H1 (cell line): ENCODE measurements around the gene SNED1. TPM values are rescaled to one million over a fixed set of nuclear protein-coding genes. Genes with fewer than 3 reads are reported as not detected.

Experiments used
- CTCF ChIA-PET: fragments of 300-600 bp; sonication (Branson Sonifier 250); formaldehyde crosslinking; loops from one replicate; lab custom pipeline; 2021; ENCODE audit not compliant: partially characterized antibody; lab: Charles Lee
- POLR2A ChIA-PET: fragments of 300-600 bp; sonication (Branson Sonifier 250); formaldehyde crosslinking; loops from one replicate; lab custom pipeline; 2021; ENCODE audit warnings: inconsistent platforms; ENCODE audit not compliant: partially characterized antibody; lab: Charles Lee
- DNase-seq, 2 experiments: peaks; one replicate each; pipeline versions ENCODE4 v3.0.0 to v3.0.0-alpha.2; 2010 to 2022; ENCODE audit warnings: low spot score in 2 of 2, low read depth in 1 of 2, mixed read lengths in 1 of 2
- FAIRE-seq: peaks from 2 replicates; lab custom pipeline; 2011; peaks lifted over from hg19 to GRCh38; lab: Jason Lieb, UNC
- H2AFZ ChIP-seq: 2 replicates; pipeline ENCODE4 v1.8.1; 2012; ENCODE audit warnings: low read length, inconsistent platforms
- H2AK5ac ChIP-seq: 2 replicates; pipeline ENCODE4 v1.6.1; 2013; ENCODE audit warnings: low read depth, low read length
- H2BK120ac ChIP-seq: replicated peaks from 2 replicates; pipeline ENCODE3; 2013; ENCODE audit warnings: low read depth, low read length, inconsistent platforms
- H2BK12ac ChIP-seq: 2 replicates; pipeline ENCODE4 v1.6.1; 2013; ENCODE audit warnings: low read depth, low read length
- H2BK15ac ChIP-seq: 2 replicates; pipeline ENCODE4 v1.6.1; 2013; ENCODE audit warnings: low read length
- H2BK20ac ChIP-seq: 2 replicates; pipeline ENCODE4 v1.6.1; 2013; ENCODE audit warnings: low read length
- H2BK5ac ChIP-seq: 2 replicates; pipeline ENCODE4 v1.6.1; 2013; ENCODE audit warnings: low read depth, low read length
- H3K14ac ChIP-seq: 2 replicates; pipeline ENCODE4 v1.6.1; 2013; ENCODE audit warnings: inconsistent platforms; ENCODE audit not compliant: insufficient read length
- H3K18ac ChIP-seq: 2 replicates; pipeline ENCODE4 v1.6.1; 2013; ENCODE audit warnings: low read length; ENCODE audit errors: extremely low read depth
- H3K23ac ChIP-seq: 2 replicates; pipeline ENCODE4 v1.6.1; 2013; ENCODE audit warnings: inconsistent platforms; ENCODE audit not compliant: insufficient read length
- H3K23me2 ChIP-seq: 2 replicates; pipeline ENCODE4 v1.6.1; 2013; ENCODE audit warnings: low read depth, low read length
- H3K27ac ChIP-seq: 2 replicates; pipeline ENCODE4 v1.6.1; 2011; ENCODE audit warnings: low read depth, low read length, inconsistent platforms
- H3K27me3 ChIP-seq, 4 experiments: replicated peaks in 1 of 4; 1 replicate in 1 of 4; 2 replicates in 3 of 4; pipeline versions ENCODE4 v1.6.1 to v1.8.1; 2011 to 2013; ENCODE audit warnings: low read length in 3 of 4, mild to moderate bottlenecking in 3 of 4, inconsistent platforms in 2 of 4, mixed read lengths in 2 of 4, moderate library complexity in 1 of 4; ENCODE audit not compliant: control insufficient read depth in 3 of 4, insufficient read depth in 3 of 4; ENCODE audit errors: extremely low read depth in 1 of 4
- H3K36me3 ChIP-seq, 4 experiments: 2 replicates each; pipeline versions ENCODE4 v1.6.1 to v1.8.1; 2011 to 2013; ENCODE audit warnings: mild to moderate bottlenecking in 4 of 4, low read length in 3 of 4, moderate library complexity in 2 of 4, control low read depth in 1 of 4, inconsistent platforms in 1 of 4; ENCODE audit not compliant: insufficient read depth in 4 of 4, control insufficient read depth in 2 of 4
- H3K4ac ChIP-seq: replicated peaks from 2 replicates; pipeline ENCODE3; 2013; ENCODE audit warnings: low read length, low read depth, mixed read lengths, inconsistent platforms; ENCODE audit not compliant: insufficient read length
- H3K4me1 ChIP-seq, 4 experiments: replicated peaks in 1 of 4; 1 replicate in 1 of 4; 2 replicates in 3 of 4; pipeline versions ENCODE4 v1.6.1 to v1.8.1; 2011 to 2013; ENCODE audit warnings: low read length in 3 of 4, inconsistent platforms in 2 of 4, mixed read lengths in 1 of 4; ENCODE audit not compliant: insufficient read depth in 4 of 4, control insufficient read depth in 3 of 4
- H3K4me2 ChIP-seq, 2 experiments: 2 replicates each; pipeline versions ENCODE4 v1.6.1 to v1.8.1; 2011 to 2013; ENCODE audit warnings: low read depth in 2 of 2, low read length in 2 of 2, control low read depth in 1 of 2, inconsistent platforms in 1 of 2, mild to moderate bottlenecking in 1 of 2; ENCODE audit not compliant: insufficient read depth in 1 of 2
- H3K4me3 ChIP-seq, 4 experiments: fragments of 200-600, 300-600 bp in 1 of 4; sonication (generic), shearing (Covaris generic), sonication (Bioruptor Twin) in 1 of 4; 2 replicates each; pipeline versions ENCODE4 v1.5.1 to v1.8.1; 2011 to 2016; ENCODE audit warnings: low read length in 4 of 4, low read depth in 3 of 4, control low read depth in 2 of 4, inconsistent platforms in 2 of 4, mild to moderate bottlenecking in 2 of 4, mixed read lengths in 1 of 4, moderate library complexity in 1 of 4; ENCODE audit not compliant: insufficient read depth in 2 of 4; ENCODE audit errors: extremely low read depth in 1 of 4
- H3K56ac ChIP-seq: replicated peaks from 2 replicates; pipeline ENCODE3; 2013; ENCODE audit warnings: low read depth, mild to moderate bottlenecking, mixed read lengths, low read length, inconsistent platforms; ENCODE audit not compliant: insufficient read length
- H3K79me1 ChIP-seq: 2 replicates; pipeline ENCODE4 v1.6.1; 2013; ENCODE audit warnings: low read depth, low read length, control low read depth
- H3K79me2 ChIP-seq, 2 experiments: 2 replicates each; pipeline versions ENCODE4 v1.6.1 to v1.8.1; 2012 to 2013; ENCODE audit warnings: low read length in 2 of 2, mild to moderate bottlenecking in 2 of 2, inconsistent platforms in 1 of 2; ENCODE audit not compliant: insufficient read depth in 2 of 2, control insufficient read depth in 1 of 2
- H3K9ac ChIP-seq, 4 experiments: replicated peaks in 1 of 4; 1 replicate in 1 of 4; 2 replicates in 3 of 4; pipeline versions ENCODE4 v1.6.1 to v1.8.1; 2011 to 2013; ENCODE audit warnings: low read depth in 3 of 4, low read length in 3 of 4, control low read depth in 2 of 4, mild to moderate bottlenecking in 2 of 4, moderate library complexity in 2 of 4, inconsistent platforms in 1 of 4; ENCODE audit errors: extremely low read depth in 1 of 4
- H3K9me3 ChIP-seq, 2 experiments: 2 replicates each; pipeline versions ENCODE4 v1.6.1 to v1.8.1; 2012 to 2013; ENCODE audit warnings: mild to moderate bottlenecking in 2 of 2, moderate library complexity in 2 of 2, control low read depth in 1 of 2, inconsistent platforms in 1 of 2, low read depth in 1 of 2, low read length in 1 of 2, mixed read lengths in 1 of 2; ENCODE audit not compliant: insufficient read depth in 2 of 2
- H4K20me1 ChIP-seq, 2 experiments: replicated peaks in 1 of 2; 2 replicates each; pipeline versions ENCODE3 to v1.8.1; 2011 to 2013; ENCODE audit warnings: inconsistent platforms in 2 of 2, low read length in 2 of 2, mild to moderate bottlenecking in 1 of 2; ENCODE audit not compliant: insufficient read depth in 2 of 2, control insufficient read depth in 1 of 2
- H4K5ac ChIP-seq: 2 replicates; pipeline ENCODE4 v1.6.1; 2013; ENCODE audit warnings: low read length, low read depth, mixed read lengths, inconsistent platforms; ENCODE audit not compliant: insufficient read length
- H4K8ac ChIP-seq: 2 replicates; pipeline ENCODE4 v1.8.0; 2013; ENCODE audit warnings: mild to moderate bottlenecking, moderate library complexity, low read length, inconsistent platforms; ENCODE audit not compliant: insufficient read depth; ENCODE audit errors: extremely low read depth
- H4K91ac ChIP-seq: replicated peaks from 2 replicates; pipeline ENCODE3; 2013; ENCODE audit warnings: low read length, mixed read lengths, inconsistent platforms; ENCODE audit not compliant: insufficient read length
- CBX5 ChIP-seq: fragments of 300-800, 300-1000 bp; sonication (generic); IDR thresholded peaks from 2 replicates; pipeline ENCODE4 v1.7.1; 2016; ENCODE audit warnings: antibody characterized with exemption, low read length, low read depth
- GTF2F1 ChIP-seq: IDR thresholded peaks from 2 replicates; pipeline ENCODE4 v1.6.1; 2012; ENCODE audit warnings: low read depth, low read length, improper control_type of control experiment, borderline replicate concordance
- JUN ChIP-seq: IDR thresholded peaks from 2 replicates; pipeline ENCODE4 v1.6.1; 2011; ENCODE audit warnings: low read depth, mild to moderate bottlenecking, improper control_type of control experiment, low read length
- MAFK ChIP-seq: IDR thresholded peaks from 2 replicates; pipeline ENCODE4 v1.6.1; 2012; ENCODE audit warnings: low read depth, mild to moderate bottlenecking, improper control_type of control experiment, low read length
- PHF8 ChIP-seq: fragments of 200-600 bp; sonication (generic); conservative IDR thresholded peaks from 2 replicates; pipeline ENCODE4 v1.7.1; 2012; ENCODE audit warnings: low read depth, mild to moderate bottlenecking, inconsistent platforms, low read length, moderate library complexity
- POLR2AphosphoS5 ChIP-seq: IDR thresholded peaks from 2 replicates; pipeline ENCODE4 v1.6.1; 2011; ENCODE audit warnings: low read depth, low read length
- POU5F1 ChIP-seq: IDR thresholded peaks from 2 replicates; pipeline ENCODE4 v1.6.1; 2011; ENCODE audit warnings: low read depth, mild to moderate bottlenecking, low read length, moderate library complexity
- SIRT6 ChIP-seq: IDR thresholded peaks from one replicate; pipeline ENCODE4 v1.7.1; 2012; ENCODE audit warnings: low read length, inconsistent platforms
- TAF1 ChIP-seq: IDR thresholded peaks from 2 replicates; pipeline ENCODE4 v1.6.1; 2011; ENCODE audit warnings: mild to moderate bottlenecking, low read depth, low read length
- TBP ChIP-seq: IDR thresholded peaks from 2 replicates; pipeline ENCODE4 v1.6.1; 2011; ENCODE audit warnings: low read depth, low read length, improper control_type of control experiment
- WGBS, 2 experiments: shearing (Covaris generic) in 1 of 2; methylation state at CpG; one replicate each; pipeline versions ENCODE4 v1.1.6 to v1.1.7; 2013 to 2015; ENCODE audit warnings: low lambda C conversion rate in 2 of 2, mixed read lengths in 2 of 2, inconsistent platforms in 1 of 2, low coverage in 1 of 2, missing lambda C conversion rate in 1 of 2; ENCODE audit not compliant: insufficient replicate concordance in 2 of 2, insufficient coverage in 1 of 2, insufficient read length in 1 of 2; ENCODE audit errors: extremely low coverage in 1 of 2, missing lambda C conversion rate in 1 of 2; 5-methylcytosine and 5-hydroxymethylcytosine counted together
- polyA plus RNA-seq, 7 experiments: library from polyadenylated mRNA; depleted of rRNA in 3 of 7; stranded (reverse) in 5 of 7; unstranded in 2 of 7; fragments of >200 nt in 5 of 7; fragments of 200-250 nt in 2 of 7; gene quantifications; 1 replicate in 5 of 7; 2 replicates in 1 of 7; 4 replicates in 1 of 7; pipeline versions ENCODE4 v1.2.1 to v1.2.3, GENCODE V29; 2011 to 2013; ENCODE audit warnings: missing spikeins in 2 of 7, mixed read lengths in 2 of 7
- total RNA-seq: library from RNA; stranded (reverse); fragmentation: NEBNext Ultra II Directional; extraction: Animal tissue kit (Norgen Biotek cat#: 25700); gene quantifications from 2 replicates; pipeline ENCODE4 v1.2.1, GENCODE V29; 2021

Gene SNED1
- total and polyA plus RNA-seq, 2 of the 8 experiments (the other 6 are each of a cell fraction or from before 2014, with no cell fraction given), result 1.9 TPM

GRCh38 chr2:240966457-240966905, 31.9 kb upstream of the SNED1 start:
- H3K9me3 ChIP-seq, result no peaks in the 10 kb centered on the region
- no peak overlapping the region for H3K14ac ChIP-seq
- FAIRE-seq (no peak), DNase-seq (no peak)
- no peak overlapping the region for H4K5ac ChIP-seq
- H3K4me1 ChIP-seq, result peaks cover 0 to 6% (median under 1%) of the 10 kb centered on the region in 4 experiments; a peak in 3 of 7 replicates
- H4K91ac ChIP-seq, result no peak overlapping the region
- no peak overlapping the region for H2BK12ac ChIP-seq
- no peak overlapping the region for H3K4me3 ChIP-seq
- H3K9ac ChIP-seq, result no peak overlapping the region
- H4K20me1 ChIP-seq, result peaks cover 0 to 4% of the 10 kb centered on the region in 2 experiments
- H2AFZ ChIP-seq, result no peak overlapping the region
- no peak overlapping the region for H3K23ac ChIP-seq
- H3K27ac ChIP-seq, result no peak overlapping the region
- no peaks in the 10 kb centered on the region for H3K79me2 ChIP-seq
- no peaks in the 10 kb centered on the region for H3K27me3 ChIP-seq
- no peak overlapping the region for H2AK5ac ChIP-seq
- peaks cover 4% of the 10 kb centered on the region; the same call in 1 of the 2 replicates for H3K23me2 ChIP-seq
- ChIA-PET POLR2A (no interaction called here), CTCF (interaction anchor here (0.9 to 1.3 kb wide), 4 partner anchors 22 to 223 kb away, joined by 3 to 6 read pairs (median 3); no protein-coding TSS in a partner anchor)
- WGBS, 2 experiments, result 71% methylated on average over 3 of the region's 10 CpGs; no CpG with 5 or more reads in 1 of the 2 experiments
- H3K36me3 ChIP-seq, result no peaks in the 10 kb centered on the region
- H2BK5ac ChIP-seq, result no peak overlapping the region
- H3K4ac ChIP-seq, result no peak overlapping the region
- TF ChIP-seq TAF1, result no peak
- TF ChIP-seq MAFK, result no peak
- TF ChIP-seq POLR2AphosphoS5, result no peak
- no peak for TF ChIP-seq GTF2F1
- no peak for TF ChIP-seq JUN
- TF ChIP-seq TBP, result no peak
- TF ChIP-seq PHF8, result no peak
- TF ChIP-seq POU5F1, result no peak
- no peak for TF ChIP-seq SIRT6
- TF ChIP-seq CBX5, result no peak
- H3K18ac ChIP-seq, result no peak overlapping the region
- H2BK20ac ChIP-seq, result no peak overlapping the region
- H2BK120ac ChIP-seq, result no peak overlapping the region
- no peak overlapping the region for H3K4me2 ChIP-seq
- no peaks in the 10 kb centered on the region for H3K79me1 ChIP-seq
- no peak overlapping the region for H3K56ac ChIP-seq
- H4K8ac ChIP-seq, result no peak overlapping the region
- H2BK15ac ChIP-seq, result no peak overlapping the region
